NCI-H1417 (cell line): ENCODE data around the gene METTL4.
A peak's percentile ranks its signal among the peaks of the same experiment; 100 is the strongest.

ENCODE experiments used
- DNase-seq, 3 experiments: peaks; one replicate each; lab custom pipeline; 2025; lab: John Stamatoyannopoulos, UW

The METTL4 gene

GRCh38 chr18:2515908-2516625 is 55.2 kb downstream of the METTL4 start:
- DNase-seq: no peak

- DNase-seq: no peak
Measured at GRCh38 chr18:2515171-2515787, 56.0 kb downstream of the METTL4 start.

- peak in 2 of 3 experiments; percentile 19 to 81 for DNase-seq
Measured at GRCh38 chr18:2513616-2514015, 57.7 kb downstream of the METTL4 start.

GRCh38 chr18:2512059-2512458 is 59.2 kb downstream of the METTL4 start:
- DNase-seq: no peak

GRCh38 chr18:2511451-2511850 is 59.9 kb downstream of the METTL4 start:
- DNase-seq: no peak

GRCh38 chr18:2510416-2510815 is 60.9 kb downstream of the METTL4 start:
- no peak for DNase-seq

- no peak for DNase-seq
Measured at GRCh38 chr18:2508678-2509077, 62.6 kb downstream of the METTL4 start.

- no peak for DNase-seq
Measured at GRCh38 chr18:2508155-2508554, 63.1 kb downstream of the METTL4 start.

- no peak for DNase-seq
Measured at GRCh38 chr18:2504642-2505041, 66.7 kb downstream of the METTL4 start.

GRCh38 chr18:2502880-2503279 is 68.4 kb downstream of the METTL4 start:
- no peak for DNase-seq

- no peak for DNase-seq
Measured at GRCh38 chr18:2502394-2502793, 68.9 kb downstream of the METTL4 start.

GRCh38 chr18:2497797-2498196 is 73.5 kb downstream of the METTL4 start:
- DNase-seq: no peak

- no peak for DNase-seq
Measured at GRCh38 chr18:2495381-2495780, 75.9 kb downstream of the METTL4 start.

GRCh38 chr18:2494921-2495320 is 76.4 kb downstream of the METTL4 start:
- no peak for DNase-seq
